Vagina (tissue), 2 donors: ENCODE results near the gene POLR3C. TPM values are rescaled to one million over a fixed set of nuclear protein-coding genes. Genes with fewer than 3 reads are reported as not detected.
A peak's percentile ranks its signal among the peaks of the same experiment; 100 is the strongest.
"Not testable (repeated sequence)": the region's sequence is repeated elsewhere in the genome, so short reads cannot be mapped to it uniquely, and the experiment has no call there.

Experiments used
- DNase-seq, 2 donors: peaks; one replicate each; pipeline ENCODE4 v3.0.0-alpha.2; 2017; ENCODE audit errors: extremely low spot score in 2 of 2
- H3K27ac ChIP-seq: fragments of 200-600 bp; sonication (generic); one replicate; pipeline ENCODE4 v1.5.1; 2019
- H3K27me3 ChIP-seq: fragments of 200-600 bp; sonication (generic); one replicate; pipeline ENCODE4 v1.5.1; 2019
- H3K36me3 ChIP-seq, 2 donors: fragments of 200-600 bp; sonication (generic); one replicate each; pipeline ENCODE4 v1.5.1; 2017 to 2019
- H3K4me1 ChIP-seq: fragments of 200-600 bp; sonication (generic); one replicate; pipeline ENCODE4 v1.5.1; 2019
- H3K4me3 ChIP-seq, 2 donors: fragments of 200-600 bp; sonication (generic); 1 replicate in 1 of 2; 2 replicates in 1 of 2; pipeline ENCODE4 v1.5.1; 2016 to 2019
- H3K9me3 ChIP-seq: fragments of 200-600 bp; sonication (generic); one replicate; pipeline ENCODE4 v1.5.1; 2019
- POLR2A ChIP-seq, 2 donors: fragments of 450-650 bp; IDR thresholded peaks; one replicate each; pipeline ENCODE4 v1.6.1; 2017; ENCODE audit warnings: antibody characterized with exemption in 2 of 2, mild to moderate bottlenecking in 2 of 2, moderate library complexity in 2 of 2
- POLR2AphosphoS5 ChIP-seq, 2 donors: sonication (generic); formaldehyde crosslinking; IDR thresholded peaks; one replicate each; pipeline ENCODE4 v1.9.0; 2017; ENCODE audit warnings: antibody characterized with exemption in 2 of 2, mild to moderate bottlenecking in 2 of 2, low read depth in 1 of 2; ENCODE audit not compliant: insufficient read depth in 1 of 2
- intact Hi-C: fragments of 100-400 bp; cut with DNase I; formaldehyde crosslinking; loops from one replicate; pipeline ENCODE4 v1.15.1; 2023
- total RNA-seq: library from RNA; depleted of rRNA; stranded (reverse); fragments of >200 nt; gene quantifications from one replicate; pipeline ENCODE4 v1.2.3, GENCODE V29; 2016
- TF ChIP-seq, protein P1 (sequence below), 3 experiments: fragments of 450-650 bp in 2 of 3; fragments of 200-600 bp in 1 of 3; sonication (generic) in 1 of 3; IDR thresholded peaks; one replicate each; pipeline ENCODE4 v1.5.1; 2017 to 2019; ENCODE audit warnings: antibody characterized with exemption in 3 of 3, mild to moderate bottlenecking in 2 of 3, moderate library complexity in 2 of 3

POLR3C gene
- total RNA-seq, 1 donor from 2014 or later: 34.6 TPM

GRCh38 chr1:145784409-145784808 is 39.6 kb upstream of the POLR3C start:
- H3K4me1 ChIP-seq: peaks cover 12% of the 10 kb centered on the region
- intact Hi-C loops: no loop called here
- H3K36me3 ChIP-seq: no peaks in the 10 kb centered on the region
- TF ChIP-seq POLR2AphosphoS5 (IDR thresholded peaks at IDR 0.05; ENCODE audit: insufficient read depth in 1 of 2, low read depth in 1 of 2): no peak
- TF ChIP-seq, protein P1, sequence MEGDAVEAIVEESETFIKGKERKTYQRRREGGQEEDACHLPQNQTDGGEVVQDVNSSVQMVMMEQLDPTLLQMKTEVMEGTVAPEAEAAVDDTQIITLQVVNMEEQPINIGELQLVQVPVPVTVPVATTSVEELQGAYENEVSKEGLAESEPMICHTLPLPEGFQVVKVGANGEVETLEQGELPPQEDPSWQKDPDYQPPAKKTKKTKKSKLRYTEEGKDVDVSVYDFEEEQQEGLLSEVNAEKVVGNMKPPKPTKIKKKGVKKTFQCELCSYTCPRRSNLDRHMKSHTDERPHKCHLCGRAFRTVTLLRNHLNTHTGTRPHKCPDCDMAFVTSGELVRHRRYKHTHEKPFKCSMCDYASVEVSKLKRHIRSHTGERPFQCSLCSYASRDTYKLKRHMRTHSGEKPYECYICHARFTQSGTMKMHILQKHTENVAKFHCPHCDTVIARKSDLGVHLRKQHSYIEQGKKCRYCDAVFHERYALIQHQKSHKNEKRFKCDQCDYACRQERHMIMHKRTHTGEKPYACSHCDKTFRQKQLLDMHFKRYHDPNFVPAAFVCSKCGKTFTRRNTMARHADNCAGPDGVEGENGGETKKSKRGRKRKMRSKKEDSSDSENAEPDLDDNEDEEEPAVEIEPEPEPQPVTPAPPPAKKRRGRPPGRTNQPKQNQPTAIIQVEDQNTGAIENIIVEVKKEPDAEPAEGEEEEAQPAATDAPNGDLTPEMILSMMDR (IDR thresholded peaks at IDR 0.05): no peak
- H3K9me3 ChIP-seq: no peaks in the 10 kb centered on the region
- no peak overlapping the region for H3K4me3 ChIP-seq
- DNase-seq: no peak
- peak overlapping the region; percentile 42 for H3K27ac ChIP-seq
- no peaks in the 10 kb centered on the region for H3K27me3 ChIP-seq

DNA sequence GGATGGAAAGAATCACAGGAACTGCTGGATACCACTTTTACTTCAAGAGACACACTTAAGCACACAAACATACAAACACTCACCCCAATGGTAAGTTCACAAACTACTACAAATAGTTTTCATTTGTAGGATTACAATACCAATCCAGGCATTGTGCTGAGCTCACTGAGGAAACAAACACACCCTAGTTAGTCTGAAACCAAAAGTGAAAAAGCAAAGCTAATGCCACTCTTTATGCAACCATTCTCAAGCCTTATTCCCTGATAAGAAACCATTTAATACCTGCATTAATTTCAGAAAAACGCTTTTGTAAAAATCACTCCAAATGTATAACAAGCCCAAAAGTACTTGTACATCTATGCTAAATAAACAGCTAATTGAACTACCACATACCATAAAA is 38.5 kb upstream of the POLR3C start:
- Histone ChIP-seq H3K4me1 (peaks cover 12% of the 10 kb centered on the region), H3K27me3 (no peaks in the 10 kb centered on the region), H3K27ac (no peak overlapping the region), H3K9me3 (no peaks in the 10 kb centered on the region), H3K4me3 (no peak overlapping the region), H3K36me3 (no peaks in the 10 kb centered on the region)
- intact Hi-C loops: no loop called here
- TF ChIP-seq, protein P1 (IDR thresholded peaks at IDR 0.05): no peak
- TF ChIP-seq POLR2A (IDR thresholded peaks at IDR 0.05): no peak
- TF ChIP-seq POLR2AphosphoS5 (IDR thresholded peaks at IDR 0.05; ENCODE audit: insufficient read depth in 1 of 2, low read depth in 1 of 2): no peak
- no peak for DNase-seq

- TF ChIP-seq, protein P1 (IDR thresholded peaks at IDR 0.05): no peak
- TF ChIP-seq POLR2AphosphoS5 (IDR thresholded peaks at IDR 0.05; ENCODE audit: insufficient read depth in 1 of 2, low read depth in 1 of 2) (no peak), POLR2A (IDR thresholded peaks at IDR 0.05) (no peak)
- Histone ChIP-seq H3K4me3 (no peak overlapping the region), H3K27ac (no peak overlapping the region), H3K36me3 (no peaks in the 10 kb centered on the region), H3K4me1 (peaks cover 12% of the 10 kb centered on the region), H3K27me3 (no peaks in the 10 kb centered on the region), H3K9me3 (no peaks in the 10 kb centered on the region)
- no peak for DNase-seq
- intact Hi-C loops: no loop called here
These were observed 37.7 kb upstream of the POLR3C start for GRCh38 chr1:145786271-145786670.

- no peaks in the 10 kb centered on the region for H3K4me1 ChIP-seq
- no peaks in the 10 kb centered on the region for H3K27me3 ChIP-seq
- no peak overlapping the region for H3K27ac ChIP-seq
- no peak for DNase-seq
- peaks cover 0 to 5% of the 10 kb centered on the region in 2 donors for H3K36me3 ChIP-seq
- TF ChIP-seq, protein P1 (IDR thresholded peaks at IDR 0.05): no peak
- TF ChIP-seq POLR2A (IDR thresholded peaks at IDR 0.05) (no peak), POLR2AphosphoS5 (IDR thresholded peaks at IDR 0.05; ENCODE audit: insufficient read depth in 1 of 2, low read depth in 1 of 2) (no peak)
- no peak overlapping the region for H3K4me3 ChIP-seq
- intact Hi-C loops: no loop called here
- no peaks in the 10 kb centered on the region for H3K9me3 ChIP-seq
These were observed 35.4 kb upstream of the POLR3C start for GRCh38 chr1:145788580-145788979.

- H3K27me3 ChIP-seq, H3K4me1 ChIP-seq, DNase-seq, H3K4me3 ChIP-seq, intact Hi-C loops, H3K27ac ChIP-seq, H3K36me3 ChIP-seq, H3K9me3 ChIP-seq: not testable (repeated sequence)
These were observed 32.1 kb upstream of the POLR3C start for GRCh38 chr1:145791860-145792259.

- no peak for DNase-seq
- TF ChIP-seq, protein P1 (IDR thresholded peaks at IDR 0.05): no peak
- no peak for TF ChIP-seq POLR2AphosphoS5 (IDR thresholded peaks at IDR 0.05; ENCODE audit: insufficient read depth in 1 of 2, low read depth in 1 of 2)
- no peak for TF ChIP-seq POLR2A (IDR thresholded peaks at IDR 0.05)
These were observed 31.5 kb upstream of the POLR3C start for GRCh38 chr1:145792484-145792883.

More at GRCh38 chr1:145792484-145792883, 31.5 kb upstream of the POLR3C start:
- Histone ChIP-seq H3K9me3 (no peaks in the 10 kb centered on the region), H3K27me3 (no peaks in the 10 kb centered on the region), H3K4me3 (no peak overlapping the region), H3K36me3 (peaks cover 0 to 10% of the 10 kb centered on the region in 2 donors), H3K4me1 (no peaks in the 10 kb centered on the region), H3K27ac (no peak overlapping the region)
- intact Hi-C loops: no loop called here
